Measurements from ENCODE around the gene CBX4.

The CBX4 gene

GRCh38 chr17:79796444-79796762 is 42.8 kb downstream of the CBX4 start:
- Histone ChIP-seq H4K20me1 (ENCODE audit: insufficient read depth, low read length) (no peaks in the 10 kb centered on the region), H3F3A (ENCODE audit: insufficient read depth, low read length) (no peaks in the 10 kb centered on the region), H3K4me2 (ENCODE audit: low read depth, low read length) (peak overlapping the region; percentile 98), H3K9ac (ENCODE audit: low read length) (peak overlapping the region; percentile 93), H3K36me3 (replicated peaks; ENCODE audit: insufficient read depth, low read length) (no peaks in the 10 kb centered on the region), H3K27me3 (replicated peaks; ENCODE audit: insufficient read depth, low read length) (peaks cover 49% of the 10 kb centered on the region), H3K9me3 (replicated peaks; ENCODE audit: insufficient read depth, low read length) (no peaks in the 10 kb centered on the region), H3K4me1 (ENCODE audit: low read length) (peaks cover 9% of the 10 kb centered on the region), H3K4me3 (ENCODE audit: low read length) (peak overlapping the region; percentile 77), H3K79me2 (ENCODE audit: low read length) (no peaks in the 10 kb centered on the region), H3K27ac (ENCODE audit: low read length) (peak overlapping the region; percentile 57; the same call in 1 of the 2 replicates), H2AFZ (ENCODE audit: low read length) (peak overlapping the region; percentile 75), H3K9me2 (replicated peaks; ENCODE audit: insufficient read depth, low read length) (no peaks in the 10 kb centered on the region)
- DNase-seq = no peak
- TF ChIP-seq CTCF (IDR thresholded peaks at IDR 0.05; ENCODE audit: low read length) (no peak), EZH2phosphoT487 (IDR thresholded peaks at IDR 0.05; ENCODE audit: low read length) (no peak), EZH2 (optimal IDR thresholded peaks at IDR 0.05; ENCODE audit: low read depth, low read length) (no peak)

- peak overlapping the region; percentile 75; the same call in 1 of the 2 replicates for H2AFZ ChIP-seq (ENCODE audit: low read length)
- peak overlapping the region; percentile 98 for H3K4me2 ChIP-seq (ENCODE audit: low read depth, low read length)
- no peaks in the 10 kb centered on the region for H3F3A ChIP-seq (ENCODE audit: insufficient read depth, low read length)
- peak overlapping the region; percentile 77 for H3K4me3 ChIP-seq (ENCODE audit: low read length)
- H4K20me1 ChIP-seq (ENCODE audit: insufficient read depth, low read length) = no peaks in the 10 kb centered on the region
- peak overlapping the region; percentile 93; the same call in 1 of the 2 replicates for H3K9ac ChIP-seq (ENCODE audit: low read length)
- no peak for TF ChIP-seq EZH2phosphoT487 (IDR thresholded peaks at IDR 0.05; ENCODE audit: low read length)
- no peak for TF ChIP-seq CTCF (IDR thresholded peaks at IDR 0.05; ENCODE audit: low read length)
- TF ChIP-seq EZH2 (optimal IDR thresholded peaks at IDR 0.05; ENCODE audit: low read depth, low read length) = no peak
- no peaks in the 10 kb centered on the region for H3K9me3 ChIP-seq (replicated peaks; ENCODE audit: insufficient read depth, low read length)
- H3K4me1 ChIP-seq (ENCODE audit: low read length) = peaks cover 9% of the 10 kb centered on the region
- no peaks in the 10 kb centered on the region for H3K9me2 ChIP-seq (replicated peaks; ENCODE audit: insufficient read depth, low read length)
- H3K36me3 ChIP-seq (replicated peaks; ENCODE audit: insufficient read depth, low read length) = no peaks in the 10 kb centered on the region
- peaks cover 49% of the 10 kb centered on the region for H3K27me3 ChIP-seq (replicated peaks; ENCODE audit: insufficient read depth, low read length)
- no peak for DNase-seq
- H3K27ac ChIP-seq (ENCODE audit: low read length) = no peak overlapping the region
- H3K79me2 ChIP-seq (ENCODE audit: low read length) = no peaks in the 10 kb centered on the region
Observed at GRCh38 chr17:79795795-79796443, 43.3 kb downstream of the CBX4 start.

GRCh38 chr17:79794659-79795511 is 44.4 kb downstream of the CBX4 start:
- no peaks in the 10 kb centered on the region for H3K9me2 ChIP-seq (replicated peaks; ENCODE audit: insufficient read depth, low read length)
- no peaks in the 10 kb centered on the region for H3K9me3 ChIP-seq (replicated peaks; ENCODE audit: insufficient read depth, low read length)
- no peak overlapping the region for H3K9ac ChIP-seq (ENCODE audit: low read length)
- no peaks in the 10 kb centered on the region for H3F3A ChIP-seq (ENCODE audit: insufficient read depth, low read length)
- H3K4me1 ChIP-seq (ENCODE audit: low read length) = peaks cover 9% of the 10 kb centered on the region
- no peaks in the 10 kb centered on the region for H3K36me3 ChIP-seq (replicated peaks; ENCODE audit: insufficient read depth, low read length)
- TF ChIP-seq CTCF (IDR thresholded peaks at IDR 0.05; ENCODE audit: low read length) (no peak), EZH2 (optimal IDR thresholded peaks at IDR 0.05; ENCODE audit: low read depth, low read length) (no peak)
- H2AFZ ChIP-seq (ENCODE audit: low read length) = no peak overlapping the region
- H3K27ac ChIP-seq (ENCODE audit: low read length) = no peak overlapping the region
- no peaks in the 10 kb centered on the region for H4K20me1 ChIP-seq (ENCODE audit: insufficient read depth, low read length)
- no peak for DNase-seq
- H3K4me2 ChIP-seq (ENCODE audit: low read depth, low read length) = no peak overlapping the region
- H3K4me3 ChIP-seq (ENCODE audit: low read length) = no peak overlapping the region
- no peaks in the 10 kb centered on the region for H3K79me2 ChIP-seq (ENCODE audit: low read length)
- H3K27me3 ChIP-seq (replicated peaks; ENCODE audit: insufficient read depth, low read length) = peaks cover 49% of the 10 kb centered on the region
